ENCODE data around the gene LRRC17. TPM values are rescaled to one million over a fixed set of nuclear protein-coding genes. Genes with fewer than 3 reads are reported as not detected.

The LRRC17 gene
- total RNA-seq, 1 experiment from 2014 or later: 0.39 TPM

DNA sequence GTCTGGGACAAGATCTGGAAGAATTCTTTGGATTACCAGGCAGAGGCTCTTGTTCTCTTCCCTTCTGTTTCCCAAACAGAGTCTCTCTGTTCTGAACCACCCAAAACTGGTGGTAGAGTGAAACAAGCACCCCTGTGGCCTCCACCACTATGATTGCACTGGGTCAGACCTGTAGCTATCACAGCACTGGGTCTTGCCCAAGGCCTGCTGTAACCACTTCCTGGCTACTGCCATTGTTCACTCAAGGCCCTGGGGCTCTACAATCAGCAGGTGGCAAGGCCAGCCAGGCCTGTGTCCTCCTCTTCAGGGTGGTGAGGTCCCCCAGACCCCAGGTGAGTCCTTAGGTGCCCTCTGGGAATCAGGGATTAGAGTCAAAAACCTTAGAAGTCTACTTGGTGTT is 4.1 kb upstream of the LRRC17 start:
- CTCF ChIA-PET: no interaction called here
- POLR2A ChIA-PET: no interaction called here

DNA sequence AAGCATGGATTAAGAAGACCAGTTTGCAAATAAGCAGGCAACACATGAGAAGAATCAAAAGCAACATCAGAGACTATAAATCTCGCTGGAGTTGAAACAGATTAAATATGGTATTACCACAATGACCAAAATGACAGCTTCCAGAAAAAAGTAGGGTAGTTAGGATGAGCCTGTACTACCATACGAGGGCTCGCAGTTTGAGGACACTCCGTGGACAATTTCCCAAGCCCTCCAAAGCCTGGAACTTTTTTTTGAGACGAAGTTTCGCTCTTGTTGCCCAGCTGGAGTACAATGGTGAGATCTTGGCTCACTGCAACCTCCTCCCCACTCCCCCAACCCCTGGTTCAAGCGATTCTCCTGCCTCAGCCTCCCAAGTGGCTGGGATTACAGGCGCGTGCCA is 1.0 kb downstream of the LRRC17 start:
- in situ Hi-C loops (cut with HindIII; ENCODE audit: low pct_unique_long_range_greater_than_20kb, low sequenced_read_pairs) (no loop called here), intact Hi-C loops (cut with micrococcal nuclease; ENCODE audit: unreplicated experiment) (no loop called here)
- no TSS peak for BruUV-seq (replicated peaks)
- Histone ChIP-seq H3K36me3 (ENCODE audit: control insufficient read depth, insufficient read depth, low read length) (no peaks in the 10 kb centered on the region), H3K27ac (ENCODE audit: low read length) (no peak overlapping the region), H3K9me3 (ENCODE audit: control insufficient read depth, insufficient read depth, low read depth, low read length) (no peaks in the 10 kb centered on the region), H3K27me3 (ENCODE audit: control insufficient read depth, insufficient read depth, low read length) (no peaks in the 10 kb centered on the region), H3K4me1 (ENCODE audit: control insufficient read depth, insufficient read depth, low read length) (no peaks in the 10 kb centered on the region), H3K4me3 (ENCODE audit: low read depth in 2 of 2, low read length in 2 of 2) (peak overlapping the region in 1 of 2 experiments; percentile 17; a peak in 1 of 4 replicates)
- DNase-seq (ENCODE audit: low read depth, low spot score): no peak
- no peak for TF ChIP-seq POLR2AphosphoS5 (IDR thresholded peaks at IDR 0.05; ENCODE audit: low read depth, low read length)
- TF ChIP-seq, protein P1, sequence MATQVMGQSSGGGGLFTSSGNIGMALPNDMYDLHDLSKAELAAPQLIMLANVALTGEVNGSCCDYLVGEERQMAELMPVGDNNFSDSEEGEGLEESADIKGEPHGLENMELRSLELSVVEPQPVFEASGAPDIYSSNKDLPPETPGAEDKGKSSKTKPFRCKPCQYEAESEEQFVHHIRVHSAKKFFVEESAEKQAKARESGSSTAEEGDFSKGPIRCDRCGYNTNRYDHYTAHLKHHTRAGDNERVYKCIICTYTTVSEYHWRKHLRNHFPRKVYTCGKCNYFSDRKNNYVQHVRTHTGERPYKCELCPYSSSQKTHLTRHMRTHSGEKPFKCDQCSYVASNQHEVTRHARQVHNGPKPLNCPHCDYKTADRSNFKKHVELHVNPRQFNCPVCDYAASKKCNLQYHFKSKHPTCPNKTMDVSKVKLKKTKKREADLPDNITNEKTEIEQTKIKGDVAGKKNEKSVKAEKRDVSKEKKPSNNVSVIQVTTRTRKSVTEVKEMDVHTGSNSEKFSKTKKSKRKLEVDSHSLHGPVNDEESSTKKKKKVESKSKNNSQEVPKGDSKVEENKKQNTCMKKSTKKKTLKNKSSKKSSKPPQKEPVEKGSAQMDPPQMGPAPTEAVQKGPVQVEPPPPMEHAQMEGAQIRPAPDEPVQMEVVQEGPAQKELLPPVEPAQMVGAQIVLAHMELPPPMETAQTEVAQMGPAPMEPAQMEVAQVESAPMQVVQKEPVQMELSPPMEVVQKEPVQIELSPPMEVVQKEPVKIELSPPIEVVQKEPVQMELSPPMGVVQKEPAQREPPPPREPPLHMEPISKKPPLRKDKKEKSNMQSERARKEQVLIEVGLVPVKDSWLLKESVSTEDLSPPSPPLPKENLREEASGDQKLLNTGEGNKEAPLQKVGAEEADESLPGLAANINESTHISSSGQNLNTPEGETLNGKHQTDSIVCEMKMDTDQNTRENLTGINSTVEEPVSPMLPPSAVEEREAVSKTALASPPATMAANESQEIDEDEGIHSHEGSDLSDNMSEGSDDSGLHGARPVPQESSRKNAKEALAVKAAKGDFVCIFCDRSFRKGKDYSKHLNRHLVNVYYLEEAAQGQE (IDR thresholded peaks at IDR 0.05; ENCODE audit: insufficient read depth in 1 of 2, low read depth in 2 of 2, low read length in 1 of 2): no peak
- TF ChIP-seq TCF7L2 (IDR thresholded peaks at IDR 0.05; ENCODE audit: low read depth, low read length): no peak
- TF ChIP-seq, protein P2, sequence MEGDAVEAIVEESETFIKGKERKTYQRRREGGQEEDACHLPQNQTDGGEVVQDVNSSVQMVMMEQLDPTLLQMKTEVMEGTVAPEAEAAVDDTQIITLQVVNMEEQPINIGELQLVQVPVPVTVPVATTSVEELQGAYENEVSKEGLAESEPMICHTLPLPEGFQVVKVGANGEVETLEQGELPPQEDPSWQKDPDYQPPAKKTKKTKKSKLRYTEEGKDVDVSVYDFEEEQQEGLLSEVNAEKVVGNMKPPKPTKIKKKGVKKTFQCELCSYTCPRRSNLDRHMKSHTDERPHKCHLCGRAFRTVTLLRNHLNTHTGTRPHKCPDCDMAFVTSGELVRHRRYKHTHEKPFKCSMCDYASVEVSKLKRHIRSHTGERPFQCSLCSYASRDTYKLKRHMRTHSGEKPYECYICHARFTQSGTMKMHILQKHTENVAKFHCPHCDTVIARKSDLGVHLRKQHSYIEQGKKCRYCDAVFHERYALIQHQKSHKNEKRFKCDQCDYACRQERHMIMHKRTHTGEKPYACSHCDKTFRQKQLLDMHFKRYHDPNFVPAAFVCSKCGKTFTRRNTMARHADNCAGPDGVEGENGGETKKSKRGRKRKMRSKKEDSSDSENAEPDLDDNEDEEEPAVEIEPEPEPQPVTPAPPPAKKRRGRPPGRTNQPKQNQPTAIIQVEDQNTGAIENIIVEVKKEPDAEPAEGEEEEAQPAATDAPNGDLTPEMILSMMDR (IDR thresholded peaks at IDR 0.05): no peak
- no peak for TF ChIP-seq SIN3A (IDR thresholded peaks at IDR 0.05; ENCODE audit: borderline replicate concordance, insufficient read depth, low read depth, low read length)
- ATAC-seq: no peak
- CTCF ChIA-PET: no interaction called here
- POLR2A ChIA-PET: no interaction called here

More for the DNA sequence above, 4.1 kb upstream of the LRRC17 start:
- DNase-seq (ENCODE audit: low read depth, low spot score): no peak
- no TSS peak for BruUV-seq (replicated peaks)
- Histone ChIP-seq H3K27ac (ENCODE audit: low read length) (no peak overlapping the region), H3K9me3 (ENCODE audit: control insufficient read depth, insufficient read depth, low read depth, low read length) (no peaks in the 10 kb centered on the region), H3K4me1 (ENCODE audit: control insufficient read depth, insufficient read depth, low read length) (no peaks in the 10 kb centered on the region), H3K4me3 (ENCODE audit: low read depth in 2 of 2, low read length in 2 of 2) (no peak overlapping the region), H3K27me3 (ENCODE audit: control insufficient read depth, insufficient read depth, low read length) (no peaks in the 10 kb centered on the region), H3K36me3 (ENCODE audit: control insufficient read depth, insufficient read depth, low read length) (no peaks in the 10 kb centered on the region)
- TF ChIP-seq, protein P2 (IDR thresholded peaks at IDR 0.05): no peak
- TF ChIP-seq TCF7L2 (IDR thresholded peaks at IDR 0.05; ENCODE audit: low read depth, low read length): no peak
- no peak for TF ChIP-seq POLR2AphosphoS5 (IDR thresholded peaks at IDR 0.05; ENCODE audit: low read depth, low read length)
- TF ChIP-seq SIN3A (IDR thresholded peaks at IDR 0.05; ENCODE audit: borderline replicate concordance, insufficient read depth, low read depth, low read length): no peak
- TF ChIP-seq, protein P1 (IDR thresholded peaks at IDR 0.05; ENCODE audit: insufficient read depth in 1 of 2, low read depth in 2 of 2, low read length in 1 of 2): no peak
- in situ Hi-C loops (cut with HindIII; ENCODE audit: low pct_unique_long_range_greater_than_20kb, low sequenced_read_pairs): no loop called here
- intact Hi-C loops (cut with micrococcal nuclease; ENCODE audit: unreplicated experiment): no loop called here
- ATAC-seq: no peak

Data from Panc1 (cell line).